Activated CD4-positive, alpha-beta T cell treated with anti-CD3 and anti-CD28 coated beads, Interleukin-2, amount 10 ng/mL, durations not matched to agents 7 days and 5 days (primary cell): ENCODE data around the gene RACGAP1. TPM values are rescaled to one million over a fixed set of nuclear protein-coding genes. Genes with fewer than 3 reads are reported as not detected.

Experiments used
- CTCF ChIA-PET: fragments of 350-600 bp; sonication (Branson Sonifier 250); formaldehyde crosslinking; loops from one replicate; lab custom pipeline; 2021; ENCODE audit warnings: antibody characterized with exemption; lab: Charles Lee
- POLR2A ChIA-PET: fragments of 350-600 bp; sonication (Branson Sonifier 250); formaldehyde crosslinking; loops from one replicate; lab custom pipeline; 2021; ENCODE audit warnings: antibody characterized with exemption; lab: Charles Lee
- DNase-seq: peaks from one replicate; pipeline ENCODE4 v3.0.0-alpha.2; 2020
- H3K27ac Mint-ChIP-seq: one replicate; pipeline ENCODE4 v1.8.0; 2021; ENCODE audit warnings: mild to moderate bottlenecking, moderate library complexity, mixed read lengths
- H3K27me3 Mint-ChIP-seq: one replicate; pipeline ENCODE4 v1.8.0; 2021; ENCODE audit warnings: mixed read lengths
- H3K36me3 Mint-ChIP-seq: one replicate; pipeline ENCODE4 v1.8.0; 2021; ENCODE audit warnings: low read depth, mixed read lengths
- H3K4me1 Mint-ChIP-seq: one replicate; pipeline ENCODE4 v1.8.0; 2021; ENCODE audit warnings: mixed read lengths
- H3K4me3 Mint-ChIP-seq: one replicate; pipeline ENCODE4 v1.8.0; 2021; ENCODE audit warnings: mild to moderate bottlenecking, moderate library complexity, mixed read lengths
- H3K9me3 Mint-ChIP-seq: one replicate; pipeline ENCODE4 v1.8.0; 2021; ENCODE audit warnings: mixed read lengths
- total RNA-seq, 2 experiments: library from RNA; stranded (reverse); gene quantifications; one replicate each; pipeline ENCODE4 v1.2.3, GENCODE V29; 2021

RACGAP1 gene
- total RNA-seq, 2 experiments from 2014 or later, result 177 to 183 TPM

GRCh38 chr12:49978125-49978524, 47.2 kb downstream of the RACGAP1 start:
- POLR2A ChIA-PET, result no interaction called here
- no peaks in the 10 kb centered on the region for H3K36me3 Mint-ChIP-seq

DNA sequence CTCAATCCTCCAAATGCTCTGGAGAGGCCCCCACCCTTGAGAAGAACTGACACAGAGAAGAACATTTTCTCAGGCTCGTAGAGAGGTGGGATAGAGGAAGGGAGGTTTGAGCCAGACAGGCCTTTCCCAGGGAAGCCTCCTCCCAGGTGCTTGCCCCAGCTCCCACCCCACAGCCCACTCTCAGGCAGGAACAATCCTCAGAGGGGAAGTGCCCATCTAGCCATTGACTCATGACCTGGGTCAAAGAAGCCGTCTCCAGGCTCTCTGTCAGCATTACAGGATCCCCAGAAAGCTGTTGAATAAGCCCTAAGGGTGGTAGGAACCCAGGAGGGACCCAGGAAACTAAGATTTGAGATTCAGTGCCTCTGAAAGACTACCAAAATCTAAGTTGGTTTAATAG, 48.7 kb downstream of the RACGAP1 start:
- Mint-ChIP-seq H3K27ac (no peak overlapping the region), H3K9me3 (no peaks in the 10 kb centered on the region), H3K4me3 (no peak overlapping the region), H3K36me3 (no peaks in the 10 kb centered on the region), H3K4me1 (no peaks in the 10 kb centered on the region), H3K27me3 (no peaks in the 10 kb centered on the region)
- no peak for DNase-seq
- ChIA-PET POLR2A (no interaction called here), CTCF (interaction anchor here (2.0 to 2.2 kb wide), 2 partner anchors 9 to 26 kb away, joined by 5 to 16 read pairs; partner anchors contain the start of gene AQP2)

More at GRCh38 chr12:49978125-49978524, 47.2 kb downstream of the RACGAP1 start:
- Mint-ChIP-seq H3K9me3 (no peaks in the 10 kb centered on the region), H3K4me1 (no peaks in the 10 kb centered on the region), H3K27ac (no peak overlapping the region), H3K4me3 (no peak overlapping the region), H3K27me3 (no peaks in the 10 kb centered on the region)
- CTCF ChIA-PET, result interaction anchor here (7.1 kb wide), 1 partner anchor 10 kb away, joined by 87 read pairs; no protein-coding TSS in a partner anchor
- DNase-seq, result no peak

DNA sequence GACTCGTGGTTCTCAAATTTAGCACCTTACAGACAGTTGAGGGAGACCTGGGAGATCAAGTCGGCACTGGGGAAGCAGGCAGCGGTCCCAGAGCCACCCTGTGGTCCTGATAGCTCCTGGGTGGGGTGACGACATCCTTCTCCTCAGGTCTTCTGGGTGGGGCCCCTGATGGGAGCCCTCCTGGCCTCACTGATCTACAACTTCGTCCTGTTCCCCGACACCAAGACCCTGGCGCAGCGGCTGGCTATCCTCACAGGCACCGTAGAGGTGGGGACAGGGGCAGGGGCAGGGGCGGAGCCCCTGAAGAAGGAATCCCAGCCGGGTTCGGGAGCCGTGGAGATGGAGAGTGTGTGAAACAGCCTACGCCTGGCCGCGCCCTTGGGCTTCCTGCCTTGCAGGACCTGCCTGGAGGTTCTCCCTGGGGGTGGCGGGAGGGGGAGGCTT, 50.0 kb downstream of the RACGAP1 start:
- H3K4me3 Mint-ChIP-seq, result no peak overlapping the region
- H3K27me3 Mint-ChIP-seq, result no peaks in the 10 kb centered on the region
- no peak overlapping the region for H3K27ac Mint-ChIP-seq
- DNase-seq, result no peak
- no peaks in the 10 kb centered on the region for H3K36me3 Mint-ChIP-seq
- POLR2A ChIA-PET, result no interaction called here
- H3K9me3 Mint-ChIP-seq, result no peaks in the 10 kb centered on the region
- no peaks in the 10 kb centered on the region for H3K4me1 Mint-ChIP-seq
- CTCF ChIA-PET, result interaction anchor here (0.7 to 2.2 kb wide), 5 partner anchors 8 to 81 kb away, joined by 3 to 16 read pairs (median 3); partner anchors contain the start of gene AQP2

GRCh38 chr12:49974677-49975317, 50.5 kb downstream of the RACGAP1 start:
- H3K4me1 Mint-ChIP-seq, result no peaks in the 10 kb centered on the region
- no peak overlapping the region for H3K27ac Mint-ChIP-seq
- no peaks in the 10 kb centered on the region for H3K9me3 Mint-ChIP-seq
- H3K4me3 Mint-ChIP-seq, result no peak overlapping the region
- no peaks in the 10 kb centered on the region for H3K36me3 Mint-ChIP-seq
- POLR2A ChIA-PET, result no interaction called here
- no peak for DNase-seq
- no peaks in the 10 kb centered on the region for H3K27me3 Mint-ChIP-seq
- CTCF ChIA-PET, result interaction anchor here (0.8 to 1.1 kb wide), 3 partner anchors 9 to 81 kb away, joined by 3 to 6 read pairs (median 3); no protein-coding TSS in a partner anchor

- DNase-seq, result no peak
- ChIA-PET POLR2A (no interaction called here), CTCF (interaction anchor here (0.8 to 1.1 kb wide), 3 partner anchors 10 to 81 kb away, joined by 3 to 6 read pairs (median 3); no protein-coding TSS in a partner anchor)
- no peaks in the 10 kb centered on the region for H3K9me3 Mint-ChIP-seq
- H3K27me3 Mint-ChIP-seq, result no peaks in the 10 kb centered on the region
- no peaks in the 10 kb centered on the region for H3K4me1 Mint-ChIP-seq
- H3K4me3 Mint-ChIP-seq, result no peak overlapping the region
- no peak overlapping the region for H3K27ac Mint-ChIP-seq
- no peaks in the 10 kb centered on the region for H3K36me3 Mint-ChIP-seq
Observed at GRCh38 chr12:49974231-49974675, 51.0 kb downstream of the RACGAP1 start.

- CTCF ChIA-PET, result interaction anchor here (0.6 kb wide), 1 partner anchor 516 kb away, joined by 3 read pairs; no protein-coding TSS in a partner anchor
- Mint-ChIP-seq H3K27ac (no peak overlapping the region), H3K27me3 (no peaks in the 10 kb centered on the region), H3K4me1 (no peaks in the 10 kb centered on the region), H3K9me3 (no peaks in the 10 kb centered on the region), H3K36me3 (no peaks in the 10 kb centered on the region), H3K4me3 (no peak overlapping the region)
- DNase-seq, result no peak
- POLR2A ChIA-PET, result no interaction called here
Observed at GRCh38 chr12:49973361-49973830, 51.9 kb downstream of the RACGAP1 start.

- H3K4me1 Mint-ChIP-seq, result no peaks in the 10 kb centered on the region
- no peaks in the 10 kb centered on the region for H3K36me3 Mint-ChIP-seq
- ChIA-PET CTCF (interaction anchor here (0.6 to 1.1 kb wide), 4 partner anchors 16 to 666 kb away, joined by 3 read pairs; no protein-coding TSS in a partner anchor), POLR2A (no interaction called here)
- no peaks in the 10 kb centered on the region for H3K9me3 Mint-ChIP-seq
- DNase-seq, result no peak
- no peak within 1 kb of the TSS for H3K27ac Mint-ChIP-seq
- H3K27me3 Mint-ChIP-seq, result peaks cover 3% of the 10 kb centered on the region
- no peak within 1 kb of the TSS for H3K4me3 Mint-ChIP-seq
Observed at GRCh38 chr12:49972641-49973360, 52.5 kb downstream of the RACGAP1 start, which contains the start of gene AQP6. TSS of gene AQP6 (plus strand) at chr12:49972947. CDS start at chr12:49973174, 227 bp downstream.

GRCh38 chr12:49972129-49972528, 53.2 kb downstream of the RACGAP1 start:
- H3K36me3 Mint-ChIP-seq, result no peaks in the 10 kb centered on the region
- H3K4me3 Mint-ChIP-seq, result no peak overlapping the region
- ChIA-PET POLR2A (interaction anchor here (0.6 kb wide), 1 partner anchor 42 kb away, joined by 3 read pairs; no protein-coding TSS in a partner anchor), CTCF (interaction anchor here (0.8 to 7.8 kb wide), 3 partner anchors 9 to 34 kb away, joined by 3 to 87 read pairs (median 3); no protein-coding TSS in a partner anchor)
- H3K27ac Mint-ChIP-seq, result no peak overlapping the region
- peaks cover 2% of the 10 kb centered on the region for H3K4me1 Mint-ChIP-seq
- peaks cover 3% of the 10 kb centered on the region for H3K27me3 Mint-ChIP-seq
- H3K9me3 Mint-ChIP-seq, result no peaks in the 10 kb centered on the region
- no peak for DNase-seq

- Mint-ChIP-seq H3K9me3 (no peaks in the 10 kb centered on the region), H3K27me3 (peaks cover 7% of the 10 kb centered on the region), H3K4me3 (no peak overlapping the region), H3K27ac (no peak overlapping the region), H3K4me1 (peaks cover 4% of the 10 kb centered on the region), H3K36me3 (no peaks in the 10 kb centered on the region)
- no peak for DNase-seq
- ChIA-PET POLR2A (no interaction called here), CTCF (interaction anchor here (7.8 kb wide), 1 partner anchor 10 kb away, joined by 87 read pairs; no protein-coding TSS in a partner anchor)
Observed at GRCh38 chr12:49971141-49971540, 54.2 kb downstream of the RACGAP1 start.

DNA sequence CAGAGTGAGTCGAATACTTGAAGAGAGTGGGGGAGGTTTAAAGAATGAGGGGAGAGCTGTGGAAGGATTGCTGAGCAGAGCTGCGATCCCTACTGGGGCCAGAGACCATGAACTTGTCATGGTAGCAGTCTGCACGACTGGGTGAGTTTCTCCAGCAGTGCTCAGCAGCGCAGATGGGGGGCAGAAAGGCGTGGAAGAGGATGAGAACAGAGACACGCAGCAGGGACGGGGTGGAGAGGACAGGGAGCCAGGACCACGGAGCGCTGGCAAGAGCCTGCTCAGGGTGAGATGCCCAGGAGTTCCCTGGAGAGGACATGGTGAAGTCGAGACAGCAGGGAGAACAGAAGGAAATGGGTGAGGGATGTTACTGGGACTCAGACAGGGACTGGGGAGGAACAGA, 54.6 kb downstream of the RACGAP1 start:
- Mint-ChIP-seq H3K27me3 (peaks cover 10% of the 10 kb centered on the region), H3K4me3 (no peak overlapping the region)
- no peak for DNase-seq

GRCh38 chr12:49969651-49970429, 55.5 kb downstream of the RACGAP1 start:
- DNase-seq, result no peak
- Mint-ChIP-seq H3K27ac (no peak overlapping the region), H3K9me3 (no peaks in the 10 kb centered on the region), H3K4me1 (peaks cover 4% of the 10 kb centered on the region), H3K4me3 (no peak overlapping the region), H3K36me3 (no peaks in the 10 kb centered on the region), H3K27me3 (peaks cover 11% of the 10 kb centered on the region)
- CTCF ChIA-PET, result interaction anchor here (1.1 to 7.8 kb wide), 5 partner anchors 10 to 85 kb away, joined by 3 to 87 read pairs (median 27); no protein-coding TSS in a partner anchor
- POLR2A ChIA-PET, result no interaction called here

More for the DNA sequence above, 54.6 kb downstream of the RACGAP1 start:
- Mint-ChIP-seq H3K4me1 (peaks cover 4% of the 10 kb centered on the region), H3K27ac (no peak overlapping the region), H3K9me3 (no peaks in the 10 kb centered on the region), H3K36me3 (no peaks in the 10 kb centered on the region)
- POLR2A ChIA-PET, result no interaction called here
- CTCF ChIA-PET, result interaction anchor here (7.8 kb wide), 1 partner anchor 11 kb away, joined by 87 read pairs; no protein-coding TSS in a partner anchor

DNA sequence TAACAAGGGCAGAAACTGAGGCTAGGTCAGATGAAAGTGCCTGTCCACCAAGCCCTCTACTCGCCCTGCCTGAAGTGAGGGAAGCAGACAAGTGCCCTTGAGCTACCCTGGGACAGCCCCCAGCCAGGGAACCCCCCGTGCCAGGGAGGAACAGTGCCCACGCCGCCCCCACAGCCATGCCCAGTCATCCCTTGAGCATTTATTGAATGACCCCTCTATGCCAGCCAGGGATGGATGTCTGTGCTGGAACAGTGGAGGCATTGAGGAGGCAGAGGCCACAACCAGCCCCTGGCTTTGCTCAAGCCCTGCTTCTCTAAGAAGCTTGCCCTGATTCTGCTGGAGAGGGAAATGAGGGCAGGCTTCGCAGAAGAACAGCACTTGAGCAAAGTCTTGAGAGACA, 56.3 kb downstream of the RACGAP1 start:
- Mint-ChIP-seq H3K4me1 (peaks cover 4% of the 10 kb centered on the region), H3K27ac (no peak overlapping the region), H3K27me3 (peaks cover 18% of the 10 kb centered on the region), H3K4me3 (no peak overlapping the region), H3K9me3 (no peaks in the 10 kb centered on the region), H3K36me3 (no peaks in the 10 kb centered on the region)
- CTCF ChIA-PET, result interaction anchor here (1.1 to 7.8 kb wide), 7 partner anchors 9 to 86 kb away, joined by 3 to 87 read pairs (median 21); no protein-coding TSS in a partner anchor
- DNase-seq, result no peak
- POLR2A ChIA-PET, result no interaction called here
